ENCODE measurements around the gene FTCDNL1. TPM values are rescaled to one million over a fixed set of nuclear protein-coding genes. Genes with fewer than 3 reads are reported as not detected.

Gene FTCDNL1
- total and polyA plus RNA-seq, 2 of the 13 experiments (the other 11 are each of a cell fraction or from before 2014, with no cell fraction given): 0.98 to 1.4 TPM

- TF ChIP-seq, protein P1, sequence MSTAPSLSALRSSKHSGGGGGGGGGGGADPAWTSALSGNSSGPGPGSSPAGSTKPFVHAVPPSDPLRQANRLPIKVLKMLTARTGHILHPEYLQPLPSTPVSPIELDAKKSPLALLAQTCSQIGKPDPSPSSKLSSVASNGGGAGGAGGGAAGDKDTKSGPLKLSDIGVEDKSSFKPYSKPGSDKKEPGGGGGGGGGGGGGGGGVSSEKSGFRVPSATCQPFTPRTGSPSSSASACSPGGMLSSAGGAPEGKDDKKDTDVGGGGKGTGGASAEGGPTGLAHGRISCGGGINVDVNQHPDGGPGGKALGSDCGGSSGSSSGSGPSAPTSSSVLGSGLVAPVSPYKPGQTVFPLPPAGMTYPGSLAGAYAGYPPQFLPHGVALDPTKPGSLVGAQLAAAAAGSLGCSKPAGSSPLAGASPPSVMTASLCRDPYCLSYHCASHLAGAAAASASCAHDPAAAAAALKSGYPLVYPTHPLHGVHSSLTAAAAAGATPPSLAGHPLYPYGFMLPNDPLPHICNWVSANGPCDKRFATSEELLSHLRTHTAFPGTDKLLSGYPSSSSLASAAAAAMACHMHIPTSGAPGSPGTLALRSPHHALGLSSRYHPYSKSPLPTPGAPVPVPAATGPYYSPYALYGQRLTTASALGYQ (CRISPR knock-in tag; IDR thresholded peaks at IDR 0.05): no peak
- 0 out of 2 replicates have a peak, but pooled peaks have one; percentile 22 for TF ChIP-seq PCBP1 (IDR thresholded peaks at IDR 0.05; ENCODE audit: borderline replicate concordance, low read depth, low read length)
- no peak for TF ChIP-seq ADNP (CRISPR knock-in tag; IDR thresholded peaks at IDR 0.05)
- TF ChIP-seq ZUFSP (CRISPR knock-in tag; IDR thresholded peaks at IDR 0.05; ENCODE audit: borderline replicate concordance): no peak
- TF ChIP-seq GATAD2A (CRISPR knock-in tag; IDR thresholded peaks at IDR 0.05): peak; percentile 76
- peak; percentile 68 for TF ChIP-seq TAF15 (IDR thresholded peaks at IDR 0.05; ENCODE audit: low read depth, low read length, poor library complexity, severe bottlenecking)
- no peak for TF ChIP-seq ZKSCAN5 (CRISPR knock-in tag; IDR thresholded peaks at IDR 0.05)
- TF ChIP-seq ZNF282 (IDR thresholded peaks at IDR 0.05; ENCODE audit: partially characterized antibody): no peak
- TF ChIP-seq ZNF501 (CRISPR knock-in tag; IDR thresholded peaks at IDR 0.05): peak; percentile 62
- TF ChIP-seq, protein P2, sequence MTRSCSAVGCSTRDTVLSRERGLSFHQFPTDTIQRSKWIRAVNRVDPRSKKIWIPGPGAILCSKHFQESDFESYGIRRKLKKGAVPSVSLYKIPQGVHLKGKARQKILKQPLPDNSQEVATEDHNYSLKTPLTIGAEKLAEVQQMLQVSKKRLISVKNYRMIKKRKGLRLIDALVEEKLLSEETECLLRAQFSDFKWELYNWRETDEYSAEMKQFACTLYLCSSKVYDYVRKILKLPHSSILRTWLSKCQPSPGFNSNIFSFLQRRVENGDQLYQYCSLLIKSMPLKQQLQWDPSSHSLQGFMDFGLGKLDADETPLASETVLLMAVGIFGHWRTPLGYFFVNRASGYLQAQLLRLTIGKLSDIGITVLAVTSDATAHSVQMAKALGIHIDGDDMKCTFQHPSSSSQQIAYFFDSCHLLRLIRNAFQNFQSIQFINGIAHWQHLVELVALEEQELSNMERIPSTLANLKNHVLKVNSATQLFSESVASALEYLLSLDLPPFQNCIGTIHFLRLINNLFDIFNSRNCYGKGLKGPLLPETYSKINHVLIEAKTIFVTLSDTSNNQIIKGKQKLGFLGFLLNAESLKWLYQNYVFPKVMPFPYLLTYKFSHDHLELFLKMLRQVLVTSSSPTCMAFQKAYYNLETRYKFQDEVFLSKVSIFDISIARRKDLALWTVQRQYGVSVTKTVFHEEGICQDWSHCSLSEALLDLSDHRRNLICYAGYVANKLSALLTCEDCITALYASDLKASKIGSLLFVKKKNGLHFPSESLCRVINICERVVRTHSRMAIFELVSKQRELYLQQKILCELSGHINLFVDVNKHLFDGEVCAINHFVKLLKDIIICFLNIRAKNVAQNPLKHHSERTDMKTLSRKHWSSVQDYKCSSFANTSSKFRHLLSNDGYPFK (CRISPR knock-in tag; IDR thresholded peaks at IDR 0.05; ENCODE audit: borderline replicate concordance): peak; percentile 34; the same call in 1 of the 2 replicates
- no peak; the same call in 1 of the 2 replicates for TF ChIP-seq ZNF142 (CRISPR knock-in tag; IDR thresholded peaks at IDR 0.05)
- TF ChIP-seq SP1 (IDR thresholded peaks at IDR 0.05): no peak
- TF ChIP-seq SP1 (CRISPR knock-in tag; IDR thresholded peaks at IDR 0.05): no peak
- TF ChIP-seq ZNF564 (CRISPR knock-in tag; IDR thresholded peaks at IDR 0.05): peak; percentile 44
- TF ChIP-seq RFX5 (IDR thresholded peaks at IDR 0.05; ENCODE audit: low read depth, low read length): no peak; the same call in 1 of the 2 replicates
- peak; percentile 6; the same call in 1 of the 2 replicates for TF ChIP-seq ZNF124 (CRISPR knock-in tag; IDR thresholded peaks at IDR 0.05)
These were observed at the start of gene FTCDNL1 (continued) for GRCh38 chr2:199850718-199851500.
